Liver (tissue), 9 donors: ENCODE data around the gene CACNA1C. TPM values are rescaled to one million over a fixed set of nuclear protein-coding genes. Genes with fewer than 3 reads are reported as not detected.

ENCODE experiments used
- DNase-seq: peaks from one replicate; pipeline ENCODE4 v3.0.0-alpha.2; 2017; ENCODE audit warnings: low spot score
- H3K27ac ChIP-seq, 2 donors: one replicate each; pipeline ENCODE4 v1.7.0; 2013; ENCODE audit warnings: inconsistent platforms in 2 of 2, low read length in 2 of 2, control low read depth in 1 of 2, low read depth in 1 of 2, mild to moderate bottlenecking in 1 of 2
- H3K27me3 ChIP-seq, 4 donors: one replicate each; pipeline versions ENCODE4 v1.6.1 to v1.7.0; 2013; ENCODE audit warnings: low read length in 3 of 4, inconsistent platforms in 1 of 4, mild to moderate bottlenecking in 1 of 4, moderate library complexity in 1 of 4; ENCODE audit not compliant: control insufficient read depth in 4 of 4, insufficient read depth in 4 of 4
- H3K36me3 ChIP-seq, 4 donors: one replicate each; pipeline versions ENCODE4 v1.6.1 to v1.7.0; 2013; ENCODE audit warnings: low read length in 3 of 4, mild to moderate bottlenecking in 3 of 4, low read depth in 1 of 4, moderate library complexity in 1 of 4; ENCODE audit not compliant: control insufficient read depth in 4 of 4, insufficient read depth in 3 of 4
- H3K4me1 ChIP-seq, 4 donors: one replicate each; pipeline versions ENCODE4 v1.6.1 to v1.7.0; 2013; ENCODE audit warnings: low read length in 3 of 4, mild to moderate bottlenecking in 3 of 4, moderate library complexity in 1 of 4; ENCODE audit not compliant: control insufficient read depth in 4 of 4, insufficient read depth in 4 of 4
- H3K4me3 ChIP-seq, 3 donors: one replicate each; pipeline versions ENCODE4 v1.6.1 to v1.7.0; 2013; ENCODE audit warnings: low read length in 3 of 3, control low read depth in 1 of 3, low read depth in 1 of 3, mild to moderate bottlenecking in 1 of 3
- H3K9ac ChIP-seq, 2 donors: one replicate each; pipeline ENCODE4 v1.7.0; 2013; ENCODE audit warnings: low read length in 2 of 2, mild to moderate bottlenecking in 2 of 2, moderate library complexity in 2 of 2, control low read depth in 1 of 2, low read depth in 1 of 2
- H3K9me3 ChIP-seq, 4 donors: one replicate each; pipeline versions ENCODE4 v1.6.1 to v1.7.0; 2013; ENCODE audit warnings: low read length in 3 of 4; ENCODE audit not compliant: control insufficient read depth in 4 of 4
- EGR1 ChIP-seq, 2 donors: IDR thresholded peaks; 2 replicates each; pipeline ENCODE4 v1.6.1; 2016 to 2018; ENCODE audit warnings: antibody characterized with exemption in 2 of 2, low read depth in 2 of 2
- FOXA1 ChIP-seq: IDR thresholded peaks from 2 replicates; pipeline ENCODE4 v1.6.1; 2016; ENCODE audit warnings: antibody characterized with exemption
- FOXA2 ChIP-seq: IDR thresholded peaks from 2 replicates; pipeline ENCODE4 v1.6.1; 2016; ENCODE audit warnings: antibody characterized with exemption
- GABPA ChIP-seq, 2 donors: IDR thresholded peaks in 1 of 2; conservative IDR thresholded peaks in 1 of 2; 2 replicates each; pipeline ENCODE4 v1.6.1; 2016; ENCODE audit warnings: antibody characterized with exemption in 2 of 2, mild to moderate bottlenecking in 1 of 2, moderate library complexity in 1 of 2
- HNF4A ChIP-seq, 2 donors: conservative IDR thresholded peaks; 2 replicates each; pipeline ENCODE4 v1.6.1; 2016; ENCODE audit warnings: antibody characterized with exemption in 2 of 2, mild to moderate bottlenecking in 2 of 2
- HNF4G ChIP-seq: IDR thresholded peaks from 2 replicates; pipeline ENCODE4 v1.6.1; 2016; ENCODE audit warnings: antibody characterized with exemption
- JUND ChIP-seq, 2 donors: IDR thresholded peaks; 2 replicates each; pipeline ENCODE4 v1.6.1; 2016; ENCODE audit warnings: antibody characterized with exemption in 2 of 2
- NR2F2 ChIP-seq: IDR thresholded peaks from 2 replicates; pipeline ENCODE4 v1.6.1; 2016; ENCODE audit warnings: antibody characterized with exemption
- RAD21 ChIP-seq, 2 donors: IDR thresholded peaks; 2 replicates each; pipeline ENCODE4 v1.6.1; 2016; ENCODE audit warnings: antibody characterized with exemption in 2 of 2, mild to moderate bottlenecking in 2 of 2
- REST ChIP-seq: IDR thresholded peaks from 2 replicates; pipeline ENCODE4 v1.6.1; 2016; ENCODE audit warnings: antibody characterized with exemption, mild to moderate bottlenecking
- RXRA ChIP-seq, 2 donors: IDR thresholded peaks; 2 replicates each; pipeline ENCODE4 v1.6.1; 2017 to 2018; ENCODE audit warnings: antibody characterized with exemption in 2 of 2, mild to moderate bottlenecking in 1 of 2
- TAF1 ChIP-seq: conservative IDR thresholded peaks from 2 replicates; pipeline ENCODE4 v1.6.1; 2016; ENCODE audit warnings: antibody characterized with exemption, mild to moderate bottlenecking
- YY1 ChIP-seq: IDR thresholded peaks from 2 replicates; pipeline ENCODE4 v1.6.1; 2016; ENCODE audit warnings: antibody characterized with exemption, mild to moderate bottlenecking
- WGBS: extraction: QIAGEN DNeasy Blood & Tissue Kit; methylation state at CpG from one replicate; pipeline ENCODE4 v1.1.7; 2013; 5-methylcytosine and 5-hydroxymethylcytosine counted together
- polyA plus RNA-seq, 2 donors: library from polyadenylated mRNA; stranded (reverse) in 1 of 2; unstranded in 1 of 2; fragments of 200-250 nt in 1 of 2; fragments of >200 nt in 1 of 2; fragmentation: Nextera tagmentation in 1 of 2; extraction: Ambion mirVana in 1 of 2; gene quantifications; one replicate each; pipeline versions ENCODE4 v1.2.1 to v1.2.3, GENCODE V29; 2013 to 2015
- total RNA-seq, 2 donors: library from RNA; depleted of rRNA; stranded (reverse); fragments of >200 nt; gene quantifications; one replicate each; pipeline ENCODE4 v1.2.3, GENCODE V29; 2014
- TF ChIP-seq, protein P1 (sequence below): IDR thresholded peaks from 2 replicates; pipeline ENCODE4 v1.6.1; 2016; ENCODE audit warnings: antibody characterized with exemption
- TF ChIP-seq, protein P2 (sequence below): fragments of 150-350 bp; IDR thresholded peaks from 2 replicates; pipeline ENCODE4 v1.5.1; 2017; ENCODE audit warnings: improper control_type of control experiment, low read depth, low read length; ENCODE audit not compliant: missing input control
- TF ChIP-seq, protein P3 (sequence below): IDR thresholded peaks from 2 replicates; pipeline ENCODE4 v1.6.1; 2016; ENCODE audit warnings: antibody characterized with exemption
- donor health status: healthy.
- donor health status: healthy.
- donor health status: healthy.
- donor health status: healthy.
- donor health status: healthy.

CACNA1C gene
- total and polyA plus RNA-seq, 4 donors, result 0.23 to 1.9 (median 0.41) TPM

- TF ChIP-seq EGR1 (IDR thresholded peaks at IDR 0.05; ENCODE audit: low read depth in 2 of 2), result no peak
- TF ChIP-seq RXRA (IDR thresholded peaks at IDR 0.05), result no peak
- no peak for TF ChIP-seq YY1
- TF ChIP-seq FOXA2, result no peak
- no peak for TF ChIP-seq FOXA1
- TF ChIP-seq, protein P1, sequence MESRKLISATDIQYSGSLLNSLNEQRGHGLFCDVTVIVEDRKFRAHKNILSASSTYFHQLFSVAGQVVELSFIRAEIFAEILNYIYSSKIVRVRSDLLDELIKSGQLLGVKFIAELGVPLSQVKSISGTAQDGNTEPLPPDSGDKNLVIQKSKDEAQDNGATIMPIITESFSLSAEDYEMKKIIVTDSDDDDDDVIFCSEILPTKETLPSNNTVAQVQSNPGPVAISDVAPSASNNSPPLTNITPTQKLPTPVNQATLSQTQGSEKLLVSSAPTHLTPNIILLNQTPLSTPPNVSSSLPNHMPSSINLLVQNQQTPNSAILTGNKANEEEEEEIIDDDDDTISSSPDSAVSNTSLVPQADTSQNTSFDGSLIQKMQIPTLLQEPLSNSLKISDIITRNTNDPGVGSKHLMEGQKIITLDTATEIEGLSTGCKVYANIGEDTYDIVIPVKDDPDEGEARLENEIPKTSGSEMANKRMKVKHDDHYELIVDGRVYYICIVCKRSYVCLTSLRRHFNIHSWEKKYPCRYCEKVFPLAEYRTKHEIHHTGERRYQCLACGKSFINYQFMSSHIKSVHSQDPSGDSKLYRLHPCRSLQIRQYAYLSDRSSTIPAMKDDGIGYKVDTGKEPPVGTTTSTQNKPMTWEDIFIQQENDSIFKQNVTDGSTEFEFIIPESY, result no peak
- TF ChIP-seq, protein P2, sequence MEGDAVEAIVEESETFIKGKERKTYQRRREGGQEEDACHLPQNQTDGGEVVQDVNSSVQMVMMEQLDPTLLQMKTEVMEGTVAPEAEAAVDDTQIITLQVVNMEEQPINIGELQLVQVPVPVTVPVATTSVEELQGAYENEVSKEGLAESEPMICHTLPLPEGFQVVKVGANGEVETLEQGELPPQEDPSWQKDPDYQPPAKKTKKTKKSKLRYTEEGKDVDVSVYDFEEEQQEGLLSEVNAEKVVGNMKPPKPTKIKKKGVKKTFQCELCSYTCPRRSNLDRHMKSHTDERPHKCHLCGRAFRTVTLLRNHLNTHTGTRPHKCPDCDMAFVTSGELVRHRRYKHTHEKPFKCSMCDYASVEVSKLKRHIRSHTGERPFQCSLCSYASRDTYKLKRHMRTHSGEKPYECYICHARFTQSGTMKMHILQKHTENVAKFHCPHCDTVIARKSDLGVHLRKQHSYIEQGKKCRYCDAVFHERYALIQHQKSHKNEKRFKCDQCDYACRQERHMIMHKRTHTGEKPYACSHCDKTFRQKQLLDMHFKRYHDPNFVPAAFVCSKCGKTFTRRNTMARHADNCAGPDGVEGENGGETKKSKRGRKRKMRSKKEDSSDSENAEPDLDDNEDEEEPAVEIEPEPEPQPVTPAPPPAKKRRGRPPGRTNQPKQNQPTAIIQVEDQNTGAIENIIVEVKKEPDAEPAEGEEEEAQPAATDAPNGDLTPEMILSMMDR, result no peak
- no peak for TF ChIP-seq HNF4G
- TF ChIP-seq REST, result no peak
- H3K4me1 ChIP-seq, result peaks cover 0 to 2% (median under 1%) of the 10 kb centered on the region in 4 donors
- no peak for DNase-seq
- WGBS, result 75% methylated on average over 8 of the region's 8 CpGs
- peaks cover 0 to 8% (median 0%) of the 10 kb centered on the region in 4 donors for H3K27me3 ChIP-seq
- H3K27ac ChIP-seq, result no peak overlapping the region
- no peaks in the 10 kb centered on the region for H3K9me3 ChIP-seq
- H3K36me3 ChIP-seq, result no peaks in the 10 kb centered on the region
- no peak overlapping the region for H3K9ac ChIP-seq
- H3K4me3 ChIP-seq, result no peak overlapping the region
Measured at GRCh38 chr12:2226641-2227040, 173.9 kb downstream of the CACNA1C start.

- DNase-seq, result no peak
- 47% methylated on average over 1 of the region's 1 CpG for WGBS
- Histone ChIP-seq H3K9ac (no peak overlapping the region), H3K4me3 (no peak overlapping the region), H3K9me3 (no peaks in the 10 kb centered on the region), H3K36me3 (no peaks in the 10 kb centered on the region), H3K4me1 (peaks cover 0 to 2% (median under 1%) of the 10 kb centered on the region in 4 donors), H3K27ac (no peak overlapping the region), H3K27me3 (peaks cover 0 to 8% (median 0%) of the 10 kb centered on the region in 4 donors)
- TF ChIP-seq TAF1 (no peak), GABPA (IDR thresholded peaks at IDR 0.05 in 1 of 2, conservative IDR thresholded peaks at IDR 0.05 in 1 of 2) (no peak), HNF4A (conservative IDR thresholded peaks at IDR 0.05) (no peak), REST (no peak), HNF4G (no peak), JUND (IDR thresholded peaks at IDR 0.05) (no peak), RAD21 (IDR thresholded peaks at IDR 0.05) (no peak), EGR1 (IDR thresholded peaks at IDR 0.05; ENCODE audit: low read depth in 2 of 2) (no peak), NR2F2 (no peak), FOXA2 (no peak), RXRA (IDR thresholded peaks at IDR 0.05) (no peak)
- TF ChIP-seq, protein P3, sequence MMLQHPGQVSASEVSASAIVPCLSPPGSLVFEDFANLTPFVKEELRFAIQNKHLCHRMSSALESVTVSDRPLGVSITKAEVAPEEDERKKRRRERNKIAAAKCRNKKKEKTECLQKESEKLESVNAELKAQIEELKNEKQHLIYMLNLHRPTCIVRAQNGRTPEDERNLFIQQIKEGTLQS, result no peak
Measured at GRCh38 chr12:2227360-2227759, 174.6 kb downstream of the CACNA1C start.
